ENCODE measurements around the gene ATRNL1.
"Not testable (repeated sequence)": the region's sequence is repeated elsewhere in the genome, so short reads cannot be mapped to it uniquely, and the experiment has no call there.

ATRNL1 gene

GRCh38 chr10:115328331-115328730, 235.2 kb downstream of the ATRNL1 start:
- Histone ChIP-seq H3K9me3 (ENCODE audit: low read length) (no peaks in the 10 kb centered on the region), H3K36me3 (ENCODE audit: insufficient read depth, low read length) (no peaks in the 10 kb centered on the region), H3K4me3 (ENCODE audit: low read depth, low read length, poor library complexity, severe bottlenecking) (no peak overlapping the region)

GRCh38 chr10:115335366-115335765, 242.2 kb downstream of the ATRNL1 start:
- Histone ChIP-seq H3K36me3 (ENCODE audit: insufficient read depth, low read length) (no peaks in the 10 kb centered on the region), H3K4me3 (ENCODE audit: low read depth, low read length, poor library complexity, severe bottlenecking) (no peak overlapping the region), H3F3A (ENCODE audit: insufficient read depth, low read length) (no peaks in the 10 kb centered on the region), H3K4me2 (ENCODE audit: low read length) (no peak overlapping the region), H4K20me1 (ENCODE audit: insufficient read depth, low read length) (no peaks in the 10 kb centered on the region), H3K79me2 (ENCODE audit: insufficient read depth, low read length) (no peaks in the 10 kb centered on the region), H3K9ac (ENCODE audit: low read length) (no peak overlapping the region), H2AFZ (ENCODE audit: low read length) (no peak overlapping the region), H3K27me3 (ENCODE audit: insufficient read depth, low read length) (no peaks in the 10 kb centered on the region), H3K9me3 (ENCODE audit: low read length) (no peaks in the 10 kb centered on the region), H3K9me2 (ENCODE audit: low read depth, low read length) (no peaks in the 10 kb centered on the region), H3K27ac (ENCODE audit: low read depth, low read length, poor library complexity, severe bottlenecking) (no peak overlapping the region), H3K4me1 (ENCODE audit: insufficient read depth, low read length, severe bottlenecking) (no peaks in the 10 kb centered on the region)
- TF ChIP-seq EZH2 (IDR thresholded peaks at IDR 0.05; ENCODE audit: borderline replicate concordance, low read length): no peak
- TF ChIP-seq CTCF (IDR thresholded peaks at IDR 0.05; ENCODE audit: low read length): no peak

More at GRCh38 chr10:115328331-115328730, 235.2 kb downstream of the ATRNL1 start:
- no peaks in the 10 kb centered on the region for H3F3A ChIP-seq (ENCODE audit: insufficient read depth, low read length)
- no peak overlapping the region for H3K4me2 ChIP-seq (ENCODE audit: low read length)
- no peaks in the 10 kb centered on the region for H4K20me1 ChIP-seq (ENCODE audit: insufficient read depth, low read length)
- H3K79me2 ChIP-seq (ENCODE audit: insufficient read depth, low read length): no peaks in the 10 kb centered on the region
- H3K4me1 ChIP-seq (ENCODE audit: insufficient read depth, low read length, severe bottlenecking): no peaks in the 10 kb centered on the region
- TF ChIP-seq EZH2 (IDR thresholded peaks at IDR 0.05; ENCODE audit: borderline replicate concordance, low read length) (no peak), CTCF (IDR thresholded peaks at IDR 0.05; ENCODE audit: low read length) (no peak)
- H2AFZ ChIP-seq (ENCODE audit: low read length): no peak overlapping the region
- no peaks in the 10 kb centered on the region for H3K9me2 ChIP-seq (ENCODE audit: low read depth, low read length)
- no peaks in the 10 kb centered on the region for H3K27me3 ChIP-seq (ENCODE audit: insufficient read depth, low read length)
- H3K27ac ChIP-seq (ENCODE audit: low read depth, low read length, poor library complexity, severe bottlenecking): no peak overlapping the region
- no peak overlapping the region for H3K9ac ChIP-seq (ENCODE audit: low read length)

- Histone ChIP-seq H3K4me1 (ENCODE audit: insufficient read depth, low read length, severe bottlenecking) (no peaks in the 10 kb centered on the region), H3F3A (ENCODE audit: insufficient read depth, low read length) (no peaks in the 10 kb centered on the region), H3K27ac (ENCODE audit: low read depth, low read length, poor library complexity, severe bottlenecking) (no peak overlapping the region), H3K4me3 (ENCODE audit: low read depth, low read length, poor library complexity, severe bottlenecking) (no peak overlapping the region), H3K27me3 (ENCODE audit: insufficient read depth, low read length) (no peaks in the 10 kb centered on the region), H3K9me3 (ENCODE audit: low read length) (no peaks in the 10 kb centered on the region), H3K9ac (ENCODE audit: low read length) (no peak overlapping the region), H2AFZ (ENCODE audit: low read length) (no peak overlapping the region), H4K20me1 (ENCODE audit: insufficient read depth, low read length) (no peaks in the 10 kb centered on the region), H3K79me2 (ENCODE audit: insufficient read depth, low read length) (no peaks in the 10 kb centered on the region), H3K36me3 (ENCODE audit: insufficient read depth, low read length) (no peaks in the 10 kb centered on the region), H3K4me2 (ENCODE audit: low read length) (no peak overlapping the region), H3K9me2 (ENCODE audit: low read depth, low read length) (no peaks in the 10 kb centered on the region)
- peak; percentile 79 for TF ChIP-seq CTCF (IDR thresholded peaks at IDR 0.05; ENCODE audit: low read length)
- no peak for TF ChIP-seq EZH2 (IDR thresholded peaks at IDR 0.05; ENCODE audit: borderline replicate concordance, low read length)
Observed at GRCh38 chr10:115355162-115355760, 262.1 kb downstream of the ATRNL1 start.

- not testable (repeated sequence) for H3K9me3 ChIP-seq (ENCODE audit: low read length); H3K79me2 ChIP-seq (ENCODE audit: insufficient read depth, low read length); H3K9me2 ChIP-seq (ENCODE audit: low read depth, low read length); H4K20me1 ChIP-seq (ENCODE audit: insufficient read depth, low read length); H3K36me3 ChIP-seq (ENCODE audit: insufficient read depth, low read length); H3K4me2 ChIP-seq (ENCODE audit: low read length); H3K9ac ChIP-seq (ENCODE audit: low read length); H3K4me3 ChIP-seq (ENCODE audit: low read depth, low read length, poor library complexity, severe bottlenecking); H2AFZ ChIP-seq (ENCODE audit: low read length); H3F3A ChIP-seq (ENCODE audit: insufficient read depth, low read length); H3K27ac ChIP-seq (ENCODE audit: low read depth, low read length, poor library complexity, severe bottlenecking); H3K27me3 ChIP-seq (ENCODE audit: insufficient read depth, low read length); H3K4me1 ChIP-seq (ENCODE audit: insufficient read depth, low read length, severe bottlenecking)
Observed at GRCh38 chr10:115367920-115368319, 274.8 kb downstream of the ATRNL1 start.

All from OCI-LY1 (cell line).